Stimulated activated CD4-positive, alpha-beta T cell treated with anti-CD3 and anti-CD28 coated beads, Interleukin-15, amount 100 ng/mL, for 24 hours (primary cell): ENCODE results near the gene TBL1XR1.
"Not testable (repeated sequence)": the region's sequence is repeated elsewhere in the genome, so short reads cannot be mapped to it uniquely, and the experiment has no call there.

Source experiments
- DNase-seq: peaks from one replicate; pipeline ENCODE4 v3.0.0-alpha.2; 2020

TBL1XR1 gene

GRCh38 chr3:177180506-177180905 lies 16.8 kb downstream of the TBL1XR1 start:
- DNase-seq = no peak

GRCh38 chr3:177179281-177180067 lies 17.8 kb downstream of the TBL1XR1 start:
- no peak for DNase-seq

- no peak for DNase-seq
These were observed 19.5 kb downstream of the TBL1XR1 start for GRCh38 chr3:177177749-177178221.

- no peak for DNase-seq
These were observed 22.6 kb downstream of the TBL1XR1 start for GRCh38 chr3:177174607-177175170.

- no peak for DNase-seq
These were observed 27.2 kb downstream of the TBL1XR1 start for GRCh38 chr3:177169936-177170722.

- no peak for DNase-seq
These were observed 28.9 kb downstream of the TBL1XR1 start for GRCh38 chr3:177168431-177168830.

- DNase-seq = no peak
These were observed 34.5 kb downstream of the TBL1XR1 start for GRCh38 chr3:177162742-177163141.

GRCh38 chr3:177161603-177162002 lies 35.7 kb downstream of the TBL1XR1 start:
- DNase-seq = not testable (repeated sequence)

GRCh38 chr3:177158461-177158860 lies 38.8 kb downstream of the TBL1XR1 start:
- no peak for DNase-seq

- DNase-seq = no peak
These were observed 39.8 kb downstream of the TBL1XR1 start for GRCh38 chr3:177157492-177157891.

- no peak for DNase-seq
These were observed 42.5 kb downstream of the TBL1XR1 start for GRCh38 chr3:177154733-177155132.

GRCh38 chr3:177150970-177151627 lies 46.2 kb downstream of the TBL1XR1 start:
- DNase-seq = peak; percentile 22

GRCh38 chr3:177150218-177150916 lies 46.9 kb downstream of the TBL1XR1 start:
- no peak for DNase-seq

GRCh38 chr3:177149106-177149505 lies 48.2 kb downstream of the TBL1XR1 start:
- DNase-seq = no peak

GRCh38 chr3:177147790-177148189 lies 49.5 kb downstream of the TBL1XR1 start:
- DNase-seq = no peak

GRCh38 chr3:177146646-177147045 lies 50.6 kb downstream of the TBL1XR1 start:
- no peak for DNase-seq

- no peak for DNase-seq
These were observed 51.3 kb downstream of the TBL1XR1 start for GRCh38 chr3:177145954-177146353.

- DNase-seq = no peak
These were observed 51.9 kb downstream of the TBL1XR1 start for GRCh38 chr3:177145381-177145780.

GRCh38 chr3:177144922-177145321 lies 52.4 kb downstream of the TBL1XR1 start:
- DNase-seq = no peak

GRCh38 chr3:177141899-177142646 lies 55.2 kb downstream of the TBL1XR1 start:
- no peak for DNase-seq

GRCh38 chr3:177141471-177141870 lies 55.8 kb downstream of the TBL1XR1 start:
- DNase-seq = no peak

GRCh38 chr3:177139220-177139619 lies 58.1 kb downstream of the TBL1XR1 start:
- peak; percentile 26 for DNase-seq
